Stimulated activated CD4-positive, alpha-beta T cell treated with anti-CD3 and anti-CD28 coated beads, Interleukin-4, amount 100 ng/mL, for 1 hour (primary cell): ENCODE results near the gene TLR9.
"Not testable (repeated sequence)": the region's sequence is repeated elsewhere in the genome, so short reads cannot be mapped to it uniquely, and the experiment has no call there.

Experiments used
- DNase-seq: peaks from one replicate; pipeline ENCODE4 v3.0.0-alpha.2; 2020

The TLR9 gene

DNA sequence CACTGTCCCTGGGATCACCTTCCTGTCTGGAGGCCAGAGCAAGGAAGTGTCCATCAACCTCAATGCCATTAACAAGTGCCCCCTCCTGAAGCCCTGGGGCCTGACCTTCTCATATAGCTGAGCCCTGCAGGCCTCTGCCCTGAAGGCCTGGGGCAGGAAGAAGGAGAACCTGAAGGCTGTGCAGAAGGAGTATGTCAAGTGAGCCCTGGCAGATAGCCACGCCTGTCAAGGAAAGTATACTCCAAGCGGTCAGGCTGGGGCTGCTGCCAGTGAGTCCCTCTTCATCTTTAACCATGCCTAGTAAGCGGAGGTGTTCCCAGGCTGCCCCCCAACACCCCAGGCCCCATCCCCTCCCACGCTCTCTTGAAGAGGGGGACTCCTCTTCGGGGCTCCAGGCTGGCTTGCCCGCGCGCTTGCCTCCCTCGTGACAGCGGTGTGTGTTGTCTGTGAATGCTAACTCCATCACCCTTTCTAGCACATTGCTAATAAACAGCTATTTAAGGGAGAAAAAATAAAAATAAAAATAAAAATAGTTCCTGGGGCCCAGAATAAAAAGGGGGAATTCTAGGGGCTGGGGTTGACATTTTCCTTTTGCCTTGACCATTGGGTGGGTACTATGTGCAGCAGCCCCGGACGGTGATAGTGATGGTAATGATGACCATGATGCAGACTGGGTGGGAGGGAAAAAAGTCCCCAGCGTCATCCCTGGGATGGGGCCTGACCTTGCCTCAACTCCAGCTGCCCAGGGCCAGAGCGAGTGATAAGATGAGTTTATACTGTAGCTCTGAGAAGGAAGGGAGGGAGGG is 30.8 kb downstream of the TLR9 start:
- no peak for DNase-seq

DNA sequence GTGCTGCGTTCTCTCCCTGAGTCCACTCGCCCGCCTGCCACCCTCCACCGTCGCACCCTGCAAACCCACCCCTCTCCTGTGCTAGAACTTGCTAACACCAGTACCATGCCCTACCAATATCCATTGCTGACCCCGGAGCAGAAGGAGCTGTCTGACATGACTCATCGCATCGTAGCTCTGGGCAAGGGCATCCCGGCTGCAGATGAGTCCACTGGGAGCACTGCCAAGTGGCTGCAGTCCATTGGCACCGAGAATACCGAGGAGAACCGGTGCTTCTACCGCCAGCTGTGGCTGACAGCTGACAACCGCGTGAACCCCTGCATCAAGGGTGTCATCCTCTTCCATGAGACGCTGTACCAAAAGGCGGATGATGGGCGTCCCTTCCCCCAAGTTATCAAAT is 32.4 kb downstream of the TLR9 start:
- DNase-seq, result no peak

DNA sequence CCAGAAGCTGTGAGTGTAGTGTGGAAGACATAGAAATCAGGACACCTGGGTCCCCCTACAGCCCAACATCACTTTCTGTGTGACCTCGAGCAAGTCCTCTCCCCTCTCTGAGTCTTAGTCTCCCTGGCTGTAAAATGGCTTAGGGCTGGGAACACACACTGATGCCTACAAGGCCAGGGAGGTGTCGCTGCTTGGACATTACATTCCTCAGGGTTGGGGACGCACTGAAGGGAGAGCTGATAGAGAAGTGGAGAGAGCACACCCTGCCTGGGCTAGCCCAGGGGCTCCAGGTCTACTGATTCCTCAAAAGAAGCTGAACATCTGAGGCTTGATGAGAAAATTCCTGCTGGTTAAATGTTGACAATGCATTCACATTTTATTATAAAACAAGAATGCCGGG is 33.8 kb downstream of the TLR9 start:
- no peak for DNase-seq

GRCh38 chr3:52190294-52191074 is 35.0 kb downstream of the TLR9 start:
- DNase-seq, result no peak

GRCh38 chr3:52188556-52188955 is 36.9 kb downstream of the TLR9 start:
- DNase-seq, result no peak

DNA sequence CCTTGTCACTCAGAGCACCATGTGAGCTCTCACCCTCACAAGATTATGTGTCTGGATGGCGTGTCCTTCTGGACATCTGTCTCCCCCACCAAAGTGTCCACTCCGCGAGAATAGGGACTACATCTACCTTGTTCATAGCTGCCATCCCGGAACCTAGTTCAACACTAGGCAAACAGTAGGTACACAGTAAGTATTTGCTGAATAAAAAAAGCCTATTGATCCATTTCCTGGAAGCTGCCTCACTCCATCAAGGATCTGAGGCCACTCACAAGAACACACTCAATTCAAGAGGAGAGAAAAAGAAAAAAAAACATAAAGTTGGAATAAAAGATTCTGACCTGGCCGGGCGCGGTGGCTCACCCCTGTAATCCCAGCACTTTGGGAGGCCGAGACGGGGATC is 38.7 kb downstream of the TLR9 start:
- DNase-seq, result no peak

DNA sequence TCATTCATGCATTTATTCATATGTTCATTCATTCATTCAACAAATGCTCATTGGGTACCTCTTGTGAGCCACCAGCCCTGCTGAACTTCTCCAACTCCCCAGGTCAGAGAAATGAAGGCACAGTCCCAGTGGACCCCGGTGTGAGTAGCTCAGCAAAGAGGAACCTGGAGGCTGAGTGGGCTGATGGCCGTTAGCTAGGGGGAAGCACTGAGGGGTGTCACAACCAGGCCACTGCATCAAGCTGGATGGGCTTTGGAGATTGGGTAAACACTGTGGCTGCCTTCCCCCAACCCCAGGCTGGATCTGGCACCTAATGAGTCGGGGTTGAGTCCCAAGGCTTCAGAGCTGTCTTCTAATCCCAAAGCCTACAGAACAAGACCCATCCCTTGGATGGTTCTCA is 39.6 kb downstream of the TLR9 start:
- DNase-seq, result no peak

GRCh38 chr3:52185311-52185710 is 40.1 kb downstream of the TLR9 start:
- no peak for DNase-seq

- no peak for DNase-seq
Observed at GRCh38 chr3:52184690-52185089, 40.8 kb downstream of the TLR9 start.

DNA sequence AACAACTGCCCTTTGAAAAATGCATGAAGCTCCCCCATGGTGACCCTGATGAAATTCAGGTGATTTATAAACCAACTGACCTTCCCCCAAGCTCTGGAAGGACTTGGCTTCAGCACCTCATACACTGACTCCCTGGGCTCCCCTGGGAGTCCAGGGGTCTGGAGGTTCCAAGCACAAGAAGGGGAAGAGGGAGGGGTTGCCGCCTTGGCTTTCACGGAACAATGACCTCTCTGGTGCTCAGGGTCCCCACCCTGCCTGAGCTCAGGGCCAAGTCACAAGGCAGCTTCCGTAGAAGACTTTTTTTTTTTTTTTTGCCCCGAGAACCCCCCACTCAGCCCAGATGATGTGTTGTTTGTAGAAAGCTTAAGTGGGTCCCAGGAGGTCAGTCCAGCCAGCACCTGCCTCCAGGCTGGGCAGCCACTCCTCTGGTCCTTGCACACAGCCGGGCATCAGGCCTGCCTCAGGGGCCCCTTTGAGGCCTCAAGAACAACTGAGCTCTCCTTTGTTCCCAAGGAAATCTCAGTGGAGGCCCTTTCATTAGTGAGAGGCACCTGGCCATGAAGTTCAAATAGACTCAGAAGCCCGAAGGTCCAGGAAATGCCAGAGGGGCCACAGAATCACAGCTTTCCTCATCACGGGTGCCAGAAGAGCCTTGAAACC is 41.5 kb downstream of the TLR9 start:
- no peak for DNase-seq

DNA sequence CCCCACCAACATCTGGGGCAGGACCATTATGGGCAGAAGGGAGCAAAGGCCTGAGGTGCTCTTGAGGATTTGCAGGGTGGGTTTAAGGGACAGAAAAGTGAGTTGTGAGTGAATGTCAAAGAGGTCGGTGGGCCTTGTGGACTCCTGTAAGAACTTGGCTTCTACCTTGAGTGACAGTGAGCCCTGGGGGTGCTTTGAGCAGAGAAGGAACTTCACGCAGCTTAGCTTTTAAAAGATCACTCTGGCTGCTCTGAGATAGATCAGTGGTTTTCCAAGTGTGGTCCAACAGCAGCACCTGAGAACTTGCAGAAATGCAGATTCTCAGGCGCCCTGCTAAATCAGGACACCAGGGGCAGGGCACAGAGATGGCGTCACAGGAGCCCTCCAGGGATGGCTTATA is 42.8 kb downstream of the TLR9 start:
- no peak for DNase-seq

GRCh38 chr3:52182196-52182595 is 43.2 kb downstream of the TLR9 start:
- DNase-seq, result no peak

DNA sequence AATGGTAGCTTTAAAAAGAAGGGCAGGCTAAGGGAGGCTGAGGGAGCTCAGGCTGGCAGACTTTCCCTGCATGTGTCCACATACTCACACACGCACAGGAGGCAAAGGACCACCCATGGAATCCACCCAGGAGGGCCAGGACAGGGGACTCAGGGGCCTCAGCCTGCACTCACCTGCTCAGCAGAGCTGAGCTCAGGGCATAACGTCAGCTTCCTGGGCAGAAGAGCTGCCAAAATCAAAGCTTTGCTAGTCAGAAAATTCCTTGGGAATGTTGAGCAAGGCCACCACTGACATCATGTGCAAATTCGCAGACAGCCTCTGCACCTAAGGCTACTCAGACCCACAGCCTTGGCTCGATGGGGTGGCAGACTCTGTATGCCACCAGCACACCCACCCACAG is 43.9 kb downstream of the TLR9 start:
- no peak for DNase-seq

GRCh38 chr3:52178537-52178936 is 46.9 kb downstream of the TLR9 start:
- DNase-seq, result no peak

- DNase-seq, result not testable (repeated sequence)
Observed at GRCh38 chr3:52178126-52178525, 47.3 kb downstream of the TLR9 start.

- DNase-seq, result no peak
Observed at GRCh38 chr3:52177701-52178042, 47.8 kb downstream of the TLR9 start.

DNA sequence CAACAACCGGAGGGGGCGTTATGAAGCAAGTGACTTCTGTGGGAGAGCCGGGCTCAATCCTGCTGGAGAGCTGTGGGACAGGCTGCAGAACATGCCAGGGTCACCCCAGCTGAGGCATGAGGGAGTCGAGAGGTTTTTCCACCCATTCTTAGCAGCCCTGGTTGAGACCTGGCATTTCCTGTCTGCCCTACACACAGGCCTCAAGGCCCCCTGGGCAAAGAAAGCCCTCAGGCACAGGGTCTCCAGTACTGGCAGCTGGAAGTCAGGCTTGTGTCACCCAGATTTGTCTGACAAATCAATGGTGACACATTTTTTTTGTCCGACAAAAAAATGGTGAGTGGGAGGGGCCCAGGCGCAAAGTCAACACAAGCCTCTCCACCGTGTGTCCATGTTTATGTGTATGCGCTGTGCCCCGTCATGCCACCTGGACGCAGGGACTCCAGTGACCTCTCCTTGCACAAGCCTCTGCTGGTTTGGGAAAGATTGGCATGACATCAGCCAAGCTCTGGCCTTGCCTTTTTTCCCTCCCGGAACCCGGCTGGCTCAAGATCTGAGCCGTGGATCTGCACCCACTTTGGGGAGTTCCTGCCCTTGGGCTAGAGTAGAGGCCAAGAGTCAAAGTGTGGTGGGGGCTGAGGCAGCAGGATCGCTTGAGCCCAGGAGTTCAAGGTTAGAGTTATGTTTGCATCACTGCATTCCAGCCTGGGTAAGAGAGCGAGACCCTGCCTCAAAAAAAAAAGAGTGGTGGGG is 48.3 kb downstream of the TLR9 start:
- no peak for DNase-seq

DNA sequence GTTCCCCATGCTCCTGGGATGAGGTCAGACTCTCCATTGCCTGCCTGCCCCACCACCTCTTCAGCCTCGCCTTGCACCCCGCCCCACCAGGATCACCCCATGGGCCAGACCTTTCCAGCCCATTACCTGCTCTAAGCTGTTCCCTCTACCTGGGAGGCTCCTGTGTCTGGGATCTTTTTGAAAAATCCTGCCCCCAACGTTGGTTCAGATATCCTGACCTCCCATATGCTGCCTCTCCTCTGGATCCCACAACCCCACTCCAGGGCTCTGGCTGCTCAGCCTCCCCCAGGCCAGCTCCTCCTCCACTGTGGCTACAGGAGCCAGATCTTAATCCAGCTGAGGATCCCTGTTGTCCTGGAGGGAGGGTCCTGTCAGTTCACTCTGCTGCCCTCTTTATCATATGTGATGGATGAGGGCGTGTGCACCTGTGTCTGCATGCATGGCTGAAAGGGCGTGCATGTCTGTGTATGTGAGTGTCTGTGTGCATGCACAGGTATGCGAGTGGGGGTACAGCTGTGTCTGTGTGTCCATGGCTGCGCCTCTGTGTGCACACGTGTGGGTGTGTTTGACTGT is 49.2 kb downstream of the TLR9 start:
- DNase-seq, result no peak

GRCh38 chr3:52175416-52176179 is 49.8 kb downstream of the TLR9 start:
- DNase-seq, result no peak

DNA sequence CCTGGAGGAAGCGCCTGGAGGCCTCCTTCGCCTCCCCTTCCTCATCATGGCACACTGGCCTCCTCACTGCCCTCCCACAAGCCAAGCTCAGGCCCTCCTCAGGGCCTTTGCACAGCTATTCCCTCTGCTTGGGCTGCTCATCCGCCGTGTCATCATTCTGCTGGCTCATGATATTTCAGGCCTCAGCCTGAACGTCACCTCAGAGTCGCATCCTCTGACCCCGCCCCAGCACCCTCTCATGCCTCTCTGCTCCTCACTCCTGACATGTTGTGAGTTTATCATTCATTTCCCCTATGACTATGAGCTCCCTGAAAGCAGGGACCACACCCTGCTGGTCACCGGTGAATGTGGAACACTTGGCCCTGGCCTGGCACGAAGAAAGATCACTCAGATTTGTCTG is 50.5 kb downstream of the TLR9 start:
- no peak for DNase-seq

DNA sequence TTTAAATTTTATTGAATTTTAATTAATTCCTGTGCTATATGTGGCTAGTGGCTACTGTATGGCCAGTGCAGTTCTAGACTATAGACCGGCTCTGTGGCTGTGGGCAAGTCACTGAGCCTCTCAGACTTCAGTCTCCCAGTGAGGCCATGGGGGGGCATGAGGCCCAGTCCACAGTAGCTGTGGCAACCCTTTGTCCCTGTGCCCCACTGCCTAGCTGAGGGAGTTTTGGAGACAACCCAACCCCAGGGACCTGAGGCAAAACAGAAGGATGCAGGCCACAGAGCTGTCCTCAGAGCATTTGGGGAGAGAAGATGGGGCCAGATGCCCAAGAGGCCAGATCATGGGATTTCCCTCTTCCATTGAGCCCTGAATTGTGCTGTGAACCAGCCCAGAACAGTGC is 52.3 kb downstream of the TLR9 start:
- DNase-seq, result no peak

DNA sequence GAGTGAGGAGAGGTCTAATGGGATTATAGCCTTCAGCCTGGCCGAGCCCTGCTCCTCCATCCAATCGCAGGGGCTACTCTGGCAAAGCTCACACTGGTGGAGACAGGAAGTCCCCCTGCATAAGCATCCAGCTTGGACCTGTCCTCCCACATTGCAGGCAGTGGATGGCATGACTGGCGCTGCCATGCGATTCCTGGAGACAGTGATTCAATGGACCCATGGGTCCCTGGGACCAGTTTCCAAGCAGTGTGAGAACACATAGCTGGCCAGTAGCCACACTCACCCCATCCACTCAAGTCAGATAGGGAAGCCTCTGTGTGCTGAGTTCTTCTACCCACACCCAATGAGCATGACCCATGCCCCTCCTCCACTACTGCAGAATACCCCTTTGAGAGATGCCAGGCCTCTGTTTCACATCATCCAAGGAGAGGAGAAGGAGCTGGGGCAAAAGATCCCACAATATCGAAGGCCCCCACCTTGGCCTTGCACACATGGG is 53.1 kb downstream of the TLR9 start:
- no peak for DNase-seq
